ENCODE results near the gene AQP1. TPM values are rescaled to one million over a fixed set of nuclear protein-coding genes. Genes with fewer than 3 reads are reported as not detected.

The AQP1 gene
- total RNA-seq, 1 donor = 25.0 TPM

GRCh38 chr7:30909431-30909830 is 2.2 kb upstream of the AQP1 start:
- TF ChIP-seq CTCF (IDR thresholded peaks at IDR 0.05; ENCODE audit: insufficient read depth, low read depth, low read length) = no peak
- H3K4me3 ChIP-seq (ENCODE audit: low read depth, low read length) = no peak overlapping the region
- no peak for DNase-seq (ENCODE audit: low read depth)

GRCh38 chr7:30910411-30911073 is 1.1 kb upstream of the AQP1 start:
- no peak for DNase-seq (ENCODE audit: low read depth)
- no peak overlapping the region for H3K4me3 ChIP-seq (ENCODE audit: low read depth, low read length)
- no peak for TF ChIP-seq CTCF (IDR thresholded peaks at IDR 0.05; ENCODE audit: insufficient read depth, low read depth, low read length)

- no peak for TF ChIP-seq CTCF (IDR thresholded peaks at IDR 0.05; ENCODE audit: insufficient read depth, low read depth, low read length)
- DNase-seq (ENCODE audit: low read depth) = no peak
- H3K4me3 ChIP-seq (ENCODE audit: low read depth, low read length) = no peak overlapping the region
Measured at GRCh38 chr7:30911133-30911532, 520 bp upstream of the AQP1 start.

GRCh38 chr7:30912021-30912730 is 523 bp downstream of the AQP1 start:
- peak overlapping the region; percentile 21 for H3K4me3 ChIP-seq (ENCODE audit: low read depth, low read length)
- no peak for TF ChIP-seq CTCF (IDR thresholded peaks at IDR 0.05; ENCODE audit: insufficient read depth, low read depth, low read length)
- no peak for DNase-seq (ENCODE audit: low read depth)

GRCh38 chr7:30912731-30912985 is 1.0 kb downstream of the AQP1 start:
- DNase-seq (ENCODE audit: low read depth) = no peak
- TF ChIP-seq CTCF (IDR thresholded peaks at IDR 0.05; ENCODE audit: insufficient read depth, low read depth, low read length) = no peak
- H3K4me3 ChIP-seq (ENCODE audit: low read depth, low read length) = peak overlapping the region; percentile 21

GRCh38 chr7:30912986-30913811 is 1.5 kb downstream of the AQP1 start:
- no peak for TF ChIP-seq CTCF (IDR thresholded peaks at IDR 0.05; ENCODE audit: insufficient read depth, low read depth, low read length)
- no peak for DNase-seq (ENCODE audit: low read depth)
- peak overlapping the region; percentile 2 for H3K4me3 ChIP-seq (ENCODE audit: low read depth, low read length)

Measured in fibroblast of villous mesenchyme (primary cell).